KMS-11 (cell line): ENCODE results near the gene LASP1NB.

ENCODE experiments used
- H2AFZ ChIP-seq: fragments of 200-600 bp; sonication (generic); 2 replicates; pipeline ENCODE4 v1.6.1; 2016; ENCODE audit warnings: antibody characterized with exemption, mixed run types, low read depth
- H3K27ac ChIP-seq: fragments of 200-600 bp; sonication (generic); 2 replicates; pipeline ENCODE4 v1.6.1; 2016; ENCODE audit warnings: mild to moderate bottlenecking, mixed run types
- H3K27me3 ChIP-seq: fragments of 200-600 bp; sonication (generic); 2 replicates; pipeline ENCODE4 v1.6.1; 2017; ENCODE audit warnings: mild to moderate bottlenecking, low read depth, mixed run types, moderate library complexity; ENCODE audit not compliant: insufficient read depth
- H3K36me3 ChIP-seq: fragments of 200-600 bp; sonication (generic); 2 replicates; pipeline ENCODE4 v1.6.1; 2017; ENCODE audit warnings: mild to moderate bottlenecking, mixed run types; ENCODE audit not compliant: insufficient read depth
- H3K4me1 ChIP-seq: fragments of 200-600 bp; sonication (generic); 2 replicates; pipeline ENCODE4 v1.6.1; 2016; ENCODE audit warnings: mild to moderate bottlenecking, low read depth, mixed run types; ENCODE audit not compliant: poor library complexity, severe bottlenecking
- H3K4me2 ChIP-seq: fragments of 200-600 bp; sonication (generic); 2 replicates; pipeline ENCODE4 v1.7.0; 2016; ENCODE audit warnings: mild to moderate bottlenecking, mixed run types
- H3K4me3 ChIP-seq: fragments of 200-600 bp; sonication (generic); IDR thresholded peaks from 2 replicates; pipeline ENCODE4 v1.6.1; 2017; ENCODE audit warnings: low read depth, low read length, mixed read lengths; ENCODE audit not compliant: insufficient read depth
- H3K79me2 ChIP-seq: fragments of 200-600 bp; sonication (generic); 2 replicates; pipeline ENCODE4 v1.6.1; 2016; ENCODE audit warnings: low read depth, mixed run types; ENCODE audit not compliant: insufficient read depth
- H3K9ac ChIP-seq: fragments of 200-600 bp; sonication (generic); 2 replicates; pipeline ENCODE4 v1.6.1; 2016; ENCODE audit warnings: mild to moderate bottlenecking, mixed run types
- H4K20me1 ChIP-seq: fragments of 200-600 bp; sonication (generic); 2 replicates; pipeline ENCODE4 v1.6.1; 2016; ENCODE audit warnings: mild to moderate bottlenecking, mixed run types; ENCODE audit not compliant: insufficient read depth
- TF ChIP-seq, protein P1 (sequence below): fragments of 200-600 bp; sonication (generic); conservative IDR thresholded peaks from 2 replicates; pipeline ENCODE4 v1.6.1; 2017; ENCODE audit warnings: low read depth, mild to moderate bottlenecking, antibody characterized with exemption, low read length, moderate library complexity, mixed read lengths

The LASP1NB gene

DNA sequence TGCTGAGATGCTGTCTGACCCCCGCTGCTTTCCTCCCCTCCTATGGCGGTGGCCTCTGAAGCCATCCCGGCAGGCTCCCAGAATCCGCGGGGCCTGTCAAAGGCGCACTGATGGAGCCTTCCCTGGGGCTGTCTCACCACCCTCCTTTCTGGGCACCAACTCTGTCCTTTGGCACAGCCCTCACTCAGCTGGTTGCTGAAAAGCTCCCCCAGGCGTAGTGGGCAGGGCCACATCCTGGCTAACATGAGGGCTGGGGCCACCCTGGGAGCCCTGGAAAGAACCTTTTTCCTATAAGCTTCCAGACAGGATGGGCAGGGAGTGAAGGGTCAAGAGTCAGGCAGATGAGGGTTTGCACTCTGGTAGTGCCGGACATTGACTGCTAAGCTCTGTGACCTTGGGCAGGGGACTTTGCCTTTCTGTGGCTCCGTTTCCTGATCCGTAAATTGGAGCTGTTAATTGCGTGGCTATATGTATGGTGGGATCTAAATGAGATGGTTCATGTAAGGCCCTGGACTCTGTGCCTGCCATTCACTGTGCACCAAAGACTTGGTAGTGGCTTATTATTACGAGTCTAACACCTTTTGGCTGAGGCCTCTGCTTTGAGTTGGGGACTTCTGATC is 27.6 kb upstream of the LASP1NB start:
- Histone ChIP-seq H4K20me1 (no peaks in the 10 kb centered on the region), H3K9ac (peak overlapping the region; percentile 53; the same call in 1 of the 2 replicates), H3K4me1 (peaks cover 36% of the 10 kb centered on the region), H3K36me3 (no peaks in the 10 kb centered on the region), H3K4me2 (peak overlapping the region; percentile 75), H3K27ac (peak overlapping the region; percentile 79), H3K27me3 (no peaks in the 10 kb centered on the region), H3K79me2 (no peaks in the 10 kb centered on the region), H3K4me3 (no peak overlapping the region), H2AFZ (0 out of 2 replicates have a peak overlapping the region, but pooled peaks have one; percentile 12)
- TF ChIP-seq, protein P1, sequence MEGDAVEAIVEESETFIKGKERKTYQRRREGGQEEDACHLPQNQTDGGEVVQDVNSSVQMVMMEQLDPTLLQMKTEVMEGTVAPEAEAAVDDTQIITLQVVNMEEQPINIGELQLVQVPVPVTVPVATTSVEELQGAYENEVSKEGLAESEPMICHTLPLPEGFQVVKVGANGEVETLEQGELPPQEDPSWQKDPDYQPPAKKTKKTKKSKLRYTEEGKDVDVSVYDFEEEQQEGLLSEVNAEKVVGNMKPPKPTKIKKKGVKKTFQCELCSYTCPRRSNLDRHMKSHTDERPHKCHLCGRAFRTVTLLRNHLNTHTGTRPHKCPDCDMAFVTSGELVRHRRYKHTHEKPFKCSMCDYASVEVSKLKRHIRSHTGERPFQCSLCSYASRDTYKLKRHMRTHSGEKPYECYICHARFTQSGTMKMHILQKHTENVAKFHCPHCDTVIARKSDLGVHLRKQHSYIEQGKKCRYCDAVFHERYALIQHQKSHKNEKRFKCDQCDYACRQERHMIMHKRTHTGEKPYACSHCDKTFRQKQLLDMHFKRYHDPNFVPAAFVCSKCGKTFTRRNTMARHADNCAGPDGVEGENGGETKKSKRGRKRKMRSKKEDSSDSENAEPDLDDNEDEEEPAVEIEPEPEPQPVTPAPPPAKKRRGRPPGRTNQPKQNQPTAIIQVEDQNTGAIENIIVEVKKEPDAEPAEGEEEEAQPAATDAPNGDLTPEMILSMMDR, result no peak

DNA sequence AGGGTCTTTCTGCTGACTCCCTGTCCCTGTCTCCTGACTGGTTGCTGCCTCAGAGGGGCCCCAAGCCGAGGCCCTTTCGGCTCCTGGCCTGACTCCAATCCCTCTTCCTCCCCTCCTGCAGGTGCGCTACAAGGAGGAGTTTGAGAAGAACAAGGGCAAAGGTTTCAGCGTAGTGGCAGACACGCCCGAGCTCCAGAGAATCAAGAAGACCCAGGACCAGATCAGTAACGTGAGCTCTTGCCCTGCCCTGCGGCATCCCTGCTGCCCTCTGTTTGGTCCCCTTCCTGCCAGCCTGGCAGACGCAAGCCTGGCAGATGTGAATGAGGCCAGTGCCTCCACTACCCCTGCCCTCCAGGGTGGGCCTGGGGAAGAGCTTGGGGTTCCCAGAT is 27.1 kb upstream of the LASP1NB start:
- H2AFZ ChIP-seq, result peak overlapping the region; percentile 12; the same call in 1 of the 2 replicates
- no peaks in the 10 kb centered on the region for H3K27me3 ChIP-seq
- H3K9ac ChIP-seq, result peak overlapping the region; percentile 53; the same call in 1 of the 2 replicates
- no peaks in the 10 kb centered on the region for H3K79me2 ChIP-seq
- no peaks in the 10 kb centered on the region for H4K20me1 ChIP-seq
- H3K27ac ChIP-seq, result peak overlapping the region; percentile 79
- TF ChIP-seq, protein P1, result no peak
- H3K36me3 ChIP-seq, result no peaks in the 10 kb centered on the region
- no peak overlapping the region for H3K4me3 ChIP-seq
- H3K4me2 ChIP-seq, result peak overlapping the region; percentile 75
- peaks cover 36% of the 10 kb centered on the region for H3K4me1 ChIP-seq

DNA sequence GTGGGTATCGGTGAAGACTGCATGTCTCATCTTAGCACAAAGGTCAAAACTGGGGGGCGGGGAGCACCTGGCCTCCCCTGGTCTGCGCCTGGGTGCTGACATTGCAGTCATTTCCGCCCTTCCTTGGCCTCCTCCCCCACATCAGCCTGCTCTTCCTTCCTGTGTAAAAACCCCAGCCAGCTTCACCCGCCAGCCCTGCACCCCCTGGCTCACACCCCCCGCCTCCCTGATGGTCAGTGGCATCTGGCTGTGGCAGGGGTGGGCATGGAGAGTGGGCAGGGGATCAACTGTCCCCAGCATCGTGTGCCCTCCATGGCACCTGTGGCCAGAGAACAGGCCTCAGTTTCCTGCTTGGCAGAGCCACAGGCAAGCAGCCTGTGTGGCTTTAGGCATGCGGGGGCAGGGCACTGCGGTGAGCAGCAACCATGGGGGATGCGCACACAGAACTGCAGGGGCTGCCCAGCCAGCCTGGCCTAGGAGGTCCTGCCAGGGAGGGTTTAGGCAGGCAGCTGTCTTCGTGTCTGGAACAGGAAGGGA is 26.5 kb upstream of the LASP1NB start:
- Histone ChIP-seq H3K4me3 (no peak overlapping the region), H3K4me2 (peak overlapping the region; percentile 75), H2AFZ (peak overlapping the region; percentile 45; the same call in 1 of the 2 replicates), H3K36me3 (no peaks in the 10 kb centered on the region), H4K20me1 (no peaks in the 10 kb centered on the region), H3K27ac (peak overlapping the region; percentile 79), H3K79me2 (no peaks in the 10 kb centered on the region), H3K4me1 (peaks cover 36% of the 10 kb centered on the region), H3K27me3 (no peaks in the 10 kb centered on the region), H3K9ac (peak overlapping the region; percentile 53; the same call in 1 of the 2 replicates)
- TF ChIP-seq, protein P1, result no peak

DNA sequence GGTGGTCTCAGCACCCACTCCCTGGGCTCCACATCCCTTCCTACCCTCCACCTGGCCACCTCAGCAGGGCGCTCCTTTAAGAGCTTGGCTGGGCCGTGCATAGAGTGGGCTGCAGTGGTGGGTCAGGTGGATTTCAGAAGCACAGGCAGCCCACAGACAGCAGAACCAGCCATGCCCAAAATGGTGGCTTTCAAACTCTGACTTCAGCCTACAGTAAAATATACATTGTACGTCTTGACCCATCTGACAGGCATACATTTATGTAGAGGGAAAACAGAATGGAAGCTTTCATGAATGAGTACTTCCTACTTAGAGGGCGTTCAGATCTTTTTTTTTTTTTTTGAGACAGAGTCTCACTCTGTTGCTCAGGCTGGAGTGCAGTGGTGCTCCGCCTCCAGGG is 26.0 kb upstream of the LASP1NB start:
- no peaks in the 10 kb centered on the region for H3K79me2 ChIP-seq
- H3K4me1 ChIP-seq, result peaks cover 36% of the 10 kb centered on the region
- H3K27me3 ChIP-seq, result no peaks in the 10 kb centered on the region
- peak overlapping the region; percentile 79 for H3K27ac ChIP-seq
- peak overlapping the region; percentile 53; the same call in 1 of the 2 replicates for H3K9ac ChIP-seq
- H3K4me2 ChIP-seq, result peak overlapping the region; percentile 75
- no peak overlapping the region for H3K4me3 ChIP-seq
- TF ChIP-seq, protein P1, result no peak
- peak overlapping the region; percentile 45; the same call in 1 of the 2 replicates for H2AFZ ChIP-seq
- H4K20me1 ChIP-seq, result no peaks in the 10 kb centered on the region
- no peaks in the 10 kb centered on the region for H3K36me3 ChIP-seq
